ENCODE measurements around the gene CTIF. TPM values are rescaled to one million over a fixed set of nuclear protein-coding genes. Genes with fewer than 3 reads are reported as not detected.

The CTIF gene
- total and polyA plus RNA-seq, 2 experiments from 2014 or later = 8.6 to 14.4 TPM

DNA sequence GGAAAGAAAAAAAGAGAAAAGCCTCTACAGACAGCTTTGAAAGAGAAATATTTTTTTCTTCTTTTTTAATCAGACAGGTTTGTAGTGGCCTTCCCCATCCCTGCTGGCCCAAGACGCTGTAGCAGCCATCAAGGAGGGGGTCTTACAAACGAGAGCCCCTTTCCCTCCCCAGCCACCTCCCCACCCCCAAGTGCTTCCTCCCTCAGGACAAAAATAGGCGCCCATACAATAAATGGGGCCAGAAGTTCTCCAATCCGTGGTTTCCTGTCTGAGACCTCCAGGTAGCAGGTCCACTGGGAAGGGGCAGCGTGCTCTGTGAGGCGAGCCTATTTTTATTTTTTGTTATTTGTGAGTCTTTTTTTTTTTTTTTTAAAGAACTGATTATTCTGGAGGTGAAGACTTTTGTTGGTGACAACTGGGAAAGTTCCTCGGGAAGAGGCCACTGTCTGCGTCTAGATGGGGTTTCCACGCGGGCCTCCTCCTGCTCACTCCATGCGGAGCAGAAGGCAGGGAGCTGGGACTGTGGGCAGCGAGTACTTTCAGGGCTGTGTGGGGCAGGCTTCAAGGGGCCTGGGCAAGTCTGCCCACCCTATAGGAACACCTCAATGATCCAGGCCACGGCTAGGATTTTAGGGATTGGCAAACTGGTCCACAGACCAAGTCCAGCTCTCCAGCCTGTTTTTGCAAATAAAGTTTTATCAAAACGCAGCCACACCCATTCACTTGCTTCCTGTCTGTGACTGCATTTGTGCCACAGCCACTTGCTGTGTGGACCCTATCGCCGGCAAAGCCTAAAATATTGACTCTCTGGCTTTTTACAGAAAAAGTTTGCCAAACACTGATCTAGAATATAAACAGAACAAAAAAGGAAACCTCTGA lies 139.6 kb downstream of the CTIF start:
- H3K27ac ChIP-seq (ENCODE audit: low read depth) = no peak overlapping the region
- no peaks in the 10 kb centered on the region for H3K4me1 Mint-ChIP-seq
- no peak overlapping the region for H3K27ac Mint-ChIP-seq
- no peaks in the 10 kb centered on the region for H3K79me2 ChIP-seq (replicated peaks; ENCODE audit: insufficient read depth)
- DNase-seq (ENCODE audit: low spot score) (no peak), ATAC-seq (no peak)
- no peak overlapping the region for H3K4me3 ChIP-seq
- H2AFZ ChIP-seq = no peak overlapping the region
- TF ChIP-seq ZNF114 (CRISPR knock-in tag; IDR thresholded peaks at IDR 0.05) (no peak), ZNF462 (CRISPR knock-in tag; IDR thresholded peaks at IDR 0.05) (no peak)
- H3K4me1 ChIP-seq (ENCODE audit: insufficient read depth) = no peaks in the 10 kb centered on the region; the same call in 1 of the 2 replicates
- H3K9me2 ChIP-seq (ENCODE audit: insufficient read depth) = no peaks in the 10 kb centered on the region
- H3K9me3 Mint-ChIP-seq = no peaks in the 10 kb centered on the region
- H3K36me3 Mint-ChIP-seq (ENCODE audit: low read depth) = no peaks in the 10 kb centered on the region
- H3F3A ChIP-seq (replicated peaks; ENCODE audit: low read depth) = no peaks in the 10 kb centered on the region
- no peaks in the 10 kb centered on the region for H4K20me1 ChIP-seq (replicated peaks; ENCODE audit: insufficient read depth)
- no peaks in the 10 kb centered on the region for H3K27me3 ChIP-seq (ENCODE audit: insufficient read depth)
- H3K27me3 Mint-ChIP-seq (ENCODE audit: insufficient read depth, low read depth, poor library complexity) = peaks cover 4% of the 10 kb centered on the region
- H3K36me3 ChIP-seq (ENCODE audit: insufficient read depth) = no peaks in the 10 kb centered on the region
- no peak overlapping the region for H3K4me2 ChIP-seq
- H3K4me3 Mint-ChIP-seq = no peak overlapping the region

DNA sequence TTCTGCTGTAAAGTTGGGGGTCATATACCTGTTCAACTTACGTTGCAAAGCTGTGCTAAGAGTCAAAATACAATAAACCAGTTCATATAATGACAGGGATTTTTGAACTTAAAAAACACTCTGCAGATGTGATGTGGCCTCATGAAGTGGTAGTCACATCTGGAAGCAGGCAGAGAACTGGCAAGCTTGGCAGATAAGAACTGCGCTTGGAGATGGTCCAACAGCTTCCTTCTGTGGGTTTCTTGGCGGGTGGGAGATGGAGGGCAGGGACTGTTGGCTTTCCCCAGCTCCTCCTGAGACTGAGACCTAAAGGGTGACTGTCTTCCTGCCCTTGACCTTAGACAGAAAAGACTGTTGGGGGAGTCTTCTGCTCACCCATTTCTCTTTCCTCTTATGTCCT lies 140.4 kb downstream of the CTIF start:
- Mint-ChIP-seq H3K4me3 (no peak overlapping the region), H3K36me3 (ENCODE audit: low read depth) (no peaks in the 10 kb centered on the region), H3K9me3 (no peaks in the 10 kb centered on the region; the same call in 2 of the 3 replicates), H3K27me3 (ENCODE audit: insufficient read depth, low read depth, poor library complexity) (peaks cover 4% of the 10 kb centered on the region), H3K4me1 (no peaks in the 10 kb centered on the region), H3K27ac (no peak overlapping the region)
- Histone ChIP-seq H4K20me1 (replicated peaks; ENCODE audit: insufficient read depth) (no peaks in the 10 kb centered on the region), H3K4me1 (ENCODE audit: insufficient read depth) (no peaks in the 10 kb centered on the region; the same call in 1 of the 2 replicates), H3F3A (replicated peaks; ENCODE audit: low read depth) (no peaks in the 10 kb centered on the region), H3K4me3 (no peak overlapping the region), H2AFZ (no peak overlapping the region), H3K79me2 (replicated peaks; ENCODE audit: insufficient read depth) (no peaks in the 10 kb centered on the region), H3K36me3 (ENCODE audit: insufficient read depth) (no peaks in the 10 kb centered on the region), H3K4me2 (no peak overlapping the region), H3K27ac (ENCODE audit: low read depth) (no peak overlapping the region), H3K9me2 (ENCODE audit: insufficient read depth) (no peaks in the 10 kb centered on the region), H3K27me3 (ENCODE audit: insufficient read depth) (no peaks in the 10 kb centered on the region)
- ATAC-seq = no peak
- no peak for DNase-seq (ENCODE audit: low spot score)
- no peak for TF ChIP-seq EZH2phosphoT487 (IDR thresholded peaks at IDR 0.05; ENCODE audit: unreplicated experiment)
- TF ChIP-seq EZH2 (IDR thresholded peaks at IDR 0.05; ENCODE audit: low read depth, unreplicated experiment) = no peak
- TF ChIP-seq ETS1 (IDR thresholded peaks at IDR 0.05) = no peak
- no peak for TF ChIP-seq CREB1 (CRISPR knock-in tag; IDR thresholded peaks at IDR 0.05; ENCODE audit: low read depth)
